Activated CD4-positive, alpha-beta memory T cell treated with anti-CD3 and anti-CD28 coated beads for 36 hours (primary cell): ENCODE results near the gene SLC4A1. TPM values are rescaled to one million over a fixed set of nuclear protein-coding genes. Genes with fewer than 3 reads are reported as not detected.

Experiments
- CTCF ChIA-PET: fragments of 350-600 bp; sonication (Branson Sonifier 250); formaldehyde crosslinking; loops from one replicate; lab custom pipeline; 2021; ENCODE audit warnings: antibody characterized with exemption, inconsistent platforms; lab: Charles Lee
- POLR2A ChIA-PET: fragments of 350-600 bp; sonication (Branson Sonifier 250); formaldehyde crosslinking; loops from one replicate; lab custom pipeline; 2021; ENCODE audit warnings: antibody characterized with exemption; lab: Charles Lee
- DNase-seq: peaks from one replicate; pipeline ENCODE4 v3.0.0-alpha.2; 2020
- H3K27ac Mint-ChIP-seq: one replicate; pipeline ENCODE4 v1.8.0; 2021; ENCODE audit warnings: mixed read lengths
- H3K27me3 Mint-ChIP-seq: one replicate; pipeline ENCODE4 v1.8.0; 2021; ENCODE audit warnings: mixed read lengths
- H3K36me3 Mint-ChIP-seq: one replicate; pipeline ENCODE4 v1.8.0; 2021; ENCODE audit warnings: mixed read lengths
- H3K4me1 Mint-ChIP-seq: one replicate; pipeline ENCODE4 v1.8.0; 2021; ENCODE audit warnings: low read depth, mixed read lengths
- H3K4me3 Mint-ChIP-seq: one replicate; pipeline ENCODE4 v1.8.0; 2021; ENCODE audit warnings: mild to moderate bottlenecking, mixed read lengths
- H3K9me3 Mint-ChIP-seq: one replicate; pipeline ENCODE4 v1.8.0; 2021; ENCODE audit warnings: mixed read lengths
- intact Hi-C: fragments of 100-400 bp; cut with micrococcal nuclease; formaldehyde crosslinking; loops from one replicate; pipeline ENCODE4 v1.15.1; 2023
- total RNA-seq, 2 experiments: library from RNA; stranded (reverse); gene quantifications; one replicate each; pipeline ENCODE4 v1.2.3, GENCODE V29; 2021

Gene SLC4A1
- total RNA-seq, 2 experiments from 2014 or later: not detected

DNA sequence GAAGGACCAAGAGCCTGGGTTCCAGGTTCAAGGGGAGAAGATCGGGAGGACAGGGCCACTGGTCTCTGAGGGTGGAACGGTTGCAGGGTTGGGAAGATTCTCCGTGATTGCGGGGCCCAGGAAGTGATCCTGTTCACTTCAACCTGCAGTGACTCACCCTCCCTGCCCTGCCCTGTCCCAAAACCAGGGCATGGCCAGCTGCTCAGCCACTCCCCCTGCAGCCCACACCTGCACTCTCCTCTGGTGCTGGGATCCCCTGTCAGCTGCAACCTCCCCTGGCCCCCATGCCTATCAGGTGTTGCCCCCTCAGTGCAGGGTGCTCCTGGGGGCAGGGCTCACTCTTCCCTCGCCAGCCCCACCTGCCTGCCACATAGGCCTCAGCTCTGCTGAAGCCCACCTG is 41.5 kb upstream of the SLC4A1 start:
- intact Hi-C loops: loop anchor here (2.0 kb wide), 1 partner anchor 15 kb away; the partner anchor contains the start of gene SLC25A39
- peak overlapping the region; percentile 23 for H3K4me3 Mint-ChIP-seq
- H3K4me1 Mint-ChIP-seq: peaks cover 7% of the 10 kb centered on the region
- no peaks in the 10 kb centered on the region for H3K36me3 Mint-ChIP-seq
- no peak for DNase-seq
- POLR2A ChIA-PET: no interaction called here
- peaks cover 27% of the 10 kb centered on the region for H3K27me3 Mint-ChIP-seq
- H3K9me3 Mint-ChIP-seq: no peaks in the 10 kb centered on the region
- CTCF ChIA-PET: interaction anchor here (1.3 to 1.6 kb wide), 2 partner anchors 21 kb away, joined by 3 read pairs; no protein-coding TSS in a partner anchor
- H3K27ac Mint-ChIP-seq: no peak overlapping the region

GRCh38 chr17:44308865-44309264 is 40.9 kb upstream of the SLC4A1 start:
- Mint-ChIP-seq H3K9me3 (no peaks in the 10 kb centered on the region), H3K36me3 (peaks cover 1% of the 10 kb centered on the region), H3K27me3 (peaks cover 23% of the 10 kb centered on the region), H3K4me3 (peak overlapping the region; percentile 23), H3K4me1 (peaks cover 7% of the 10 kb centered on the region), H3K27ac (no peak overlapping the region)
- CTCF ChIA-PET: interaction anchor here (0.8 to 1.3 kb wide), 3 partner anchors 22 to 99 kb away, joined by 3 to 6 read pairs (median 3); partner anchors contain the start of gene GRN
- no peak for DNase-seq
- intact Hi-C loops: loop anchor here (2.0 kb wide), 1 partner anchor 16 kb away; the partner anchor contains the start of gene SLC25A39
- POLR2A ChIA-PET: no interaction called here

DNA sequence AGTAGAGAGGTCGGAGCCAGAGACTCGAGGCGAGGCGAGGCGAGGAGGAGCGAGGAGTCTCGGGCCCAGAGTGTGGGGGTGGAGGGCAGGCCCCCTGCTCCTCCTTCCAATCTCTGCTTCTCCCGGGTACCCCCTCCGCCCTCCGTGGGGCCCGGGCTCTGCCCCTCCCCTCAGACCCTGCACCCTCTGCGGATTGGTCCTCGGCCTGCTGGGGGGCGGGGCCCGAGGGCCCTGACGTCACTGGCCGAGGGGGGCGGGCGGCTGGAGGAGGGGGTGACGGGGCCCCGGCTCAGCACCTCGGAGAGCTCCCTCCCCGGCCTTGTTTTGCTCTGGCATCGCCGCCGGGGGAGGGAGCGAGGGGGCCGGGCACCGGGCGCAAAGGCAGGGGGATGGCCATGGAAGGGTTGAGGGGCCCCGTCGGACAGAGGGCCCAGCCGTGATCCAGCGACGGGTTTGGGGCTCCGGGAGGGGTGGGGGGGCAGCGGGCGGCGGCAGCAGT is 40.4 kb upstream of the SLC4A1 start, which contains the start of gene RUNDC3A:
Gene RUNDC3A, plus strand, starts transcription at position 282 of the 499 bp plus-strand sequence. CDS start 232 bp downstream, outside the sequence.
- Mint-ChIP-seq H3K27me3 (peaks cover 22% of the 10 kb centered on the region), H3K4me3 (peak within 1 kb of the TSS; percentile 23), H3K36me3 (peaks cover 1% of the 10 kb centered on the region), H3K9me3 (no peaks in the 10 kb centered on the region), H3K27ac (no peak within 1 kb of the TSS), H3K4me1 (peaks cover 7% of the 10 kb centered on the region)
- CTCF ChIA-PET: interaction anchor here (0.7 to 1.3 kb wide), 4 partner anchors 16 to 98 kb away, joined by 3 to 6 read pairs (median 3); partner anchors contain the start of genes GRN and SLC25A39
- DNase-seq: peak; percentile 88
- intact Hi-C loops: loop anchor here (2.0 kb wide), 1 partner anchor 16 kb away; the partner anchor contains the start of gene SLC25A39
- POLR2A ChIA-PET: no interaction called here

- Mint-ChIP-seq H3K27me3 (peaks cover 24% of the 10 kb centered on the region), H3K36me3 (peaks cover 1% of the 10 kb centered on the region), H3K4me3 (no peak overlapping the region), H3K4me1 (peaks cover 7% of the 10 kb centered on the region), H3K27ac (no peak overlapping the region), H3K9me3 (no peaks in the 10 kb centered on the region)
- ChIA-PET CTCF (interaction anchor here (0.7 to 1.1 kb wide), 4 partner anchors 17 to 98 kb away, joined by 3 to 6 read pairs (median 3); partner anchors contain the start of genes GRN and SLC25A39), POLR2A (no interaction called here)
- DNase-seq: no peak
- intact Hi-C loops: loop anchor here (2.0 kb wide), 1 partner anchor 17 kb away; the partner anchor contains the start of gene SLC25A39
Observed at GRCh38 chr17:44307387-44308186, 39.7 kb upstream of the SLC4A1 start.

DNA sequence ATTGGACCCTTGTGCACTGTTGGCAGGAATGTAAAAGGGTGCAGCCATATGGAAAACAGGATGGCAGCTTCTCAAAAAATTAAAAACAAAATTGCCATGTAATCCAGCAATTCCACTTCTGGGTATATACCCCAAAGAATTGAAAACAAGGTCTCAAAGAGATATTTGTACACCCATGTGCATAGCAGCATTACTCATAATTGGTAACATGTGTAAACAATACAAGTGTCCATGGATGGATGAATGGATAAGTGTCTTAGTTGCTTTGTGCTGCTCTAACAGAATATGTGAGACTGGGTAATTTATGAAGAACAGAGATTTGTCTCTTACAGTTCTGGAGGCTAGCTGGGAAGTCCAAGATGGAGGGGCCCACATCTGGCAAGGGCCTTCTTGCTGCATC is 36.7 kb upstream of the SLC4A1 start:
- intact Hi-C loops: no loop called here
- ChIA-PET POLR2A (no interaction called here), CTCF (no interaction called here)
- H3K27ac Mint-ChIP-seq: no peak overlapping the region
- peaks cover 31% of the 10 kb centered on the region for H3K27me3 Mint-ChIP-seq
- H3K9me3 Mint-ChIP-seq: no peaks in the 10 kb centered on the region
- H3K4me3 Mint-ChIP-seq: no peak overlapping the region
- H3K36me3 Mint-ChIP-seq: peaks cover 1% of the 10 kb centered on the region
- DNase-seq: no peak
- peaks cover 7% of the 10 kb centered on the region for H3K4me1 Mint-ChIP-seq

DNA sequence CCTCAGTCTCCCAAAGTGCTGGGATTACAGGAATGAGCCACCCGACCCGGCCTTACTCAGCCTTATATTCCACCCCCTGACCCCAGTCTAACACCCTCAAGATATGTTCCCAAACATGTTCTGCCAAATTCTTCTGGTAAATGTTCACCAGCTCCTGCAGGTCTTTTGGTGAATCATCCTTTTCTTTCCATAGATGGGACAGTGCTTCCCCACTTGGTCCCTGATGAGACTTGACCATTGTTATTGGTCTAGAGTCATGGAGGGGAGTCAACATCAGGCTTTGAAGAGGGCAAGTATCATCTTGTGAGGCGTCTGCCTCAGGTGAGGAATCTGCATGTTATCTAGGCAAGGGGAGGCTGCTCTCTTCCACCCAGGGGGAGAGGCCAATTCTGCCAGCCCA is 30.0 kb upstream of the SLC4A1 start:
- intact Hi-C loops: no loop called here
- H3K27me3 Mint-ChIP-seq: peaks cover 11% of the 10 kb centered on the region
- no peak for DNase-seq
- H3K27ac Mint-ChIP-seq: no peak overlapping the region
- H3K36me3 Mint-ChIP-seq: no peaks in the 10 kb centered on the region
- ChIA-PET CTCF (no interaction called here), POLR2A (no interaction called here)
- no peaks in the 10 kb centered on the region for H3K4me1 Mint-ChIP-seq
- no peaks in the 10 kb centered on the region for H3K9me3 Mint-ChIP-seq
- H3K4me3 Mint-ChIP-seq: no peak overlapping the region

- CTCF ChIA-PET: interaction anchor here (1.3 kb wide), 1 partner anchor 70 kb away, joined by 3 read pairs; the partner anchor contains the start of gene FAM171A2
- peak; percentile 15 for DNase-seq
- H3K27ac Mint-ChIP-seq: no peak overlapping the region
Observed at GRCh38 chr17:44293509-44294226, 25.7 kb upstream of the SLC4A1 start.

DNA sequence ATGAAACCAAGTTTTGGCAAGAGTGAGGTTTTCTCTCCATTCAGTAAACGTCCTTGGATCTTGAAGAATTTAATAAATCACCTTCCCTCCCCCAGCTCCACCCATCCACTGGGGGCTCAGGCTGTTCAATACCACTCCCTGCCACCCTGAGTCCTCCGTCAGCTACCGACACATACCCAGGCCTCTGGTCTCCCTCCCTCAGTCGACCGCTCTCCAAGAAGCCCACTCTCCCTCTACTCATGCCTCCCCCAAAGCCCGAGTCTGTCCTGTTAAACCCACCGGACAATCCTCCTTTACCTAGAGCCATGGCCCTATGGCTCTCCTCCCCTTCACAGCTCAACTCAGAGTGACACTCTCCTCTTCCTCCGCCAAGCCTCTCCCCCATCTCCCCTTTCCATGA is 19.7 kb upstream of the SLC4A1 start:
- ChIA-PET POLR2A (interaction anchor here (0.7 kb wide), 1 partner anchor 12 kb away, joined by 3 read pairs; no protein-coding TSS in a partner anchor), CTCF (interaction anchor here (1.0 kb wide), 1 partner anchor 78 kb away, joined by 3 read pairs; no protein-coding TSS in a partner anchor)
- no peaks in the 10 kb centered on the region for H3K9me3 Mint-ChIP-seq
- H3K27me3 Mint-ChIP-seq: peaks cover 7% of the 10 kb centered on the region
- H3K36me3 Mint-ChIP-seq: no peaks in the 10 kb centered on the region
- H3K27ac Mint-ChIP-seq: no peak overlapping the region
- no peaks in the 10 kb centered on the region for H3K4me1 Mint-ChIP-seq
- no peak for DNase-seq
- intact Hi-C loops: no loop called here
- H3K4me3 Mint-ChIP-seq: no peak overlapping the region

More at GRCh38 chr17:44293509-44294226, 25.7 kb upstream of the SLC4A1 start:
- intact Hi-C loops: no loop called here
- Mint-ChIP-seq H3K9me3 (no peaks in the 10 kb centered on the region), H3K4me3 (no peak overlapping the region), H3K27me3 (peaks cover 6% of the 10 kb centered on the region), H3K4me1 (no peaks in the 10 kb centered on the region), H3K36me3 (no peaks in the 10 kb centered on the region)
- POLR2A ChIA-PET: no interaction called here

- Mint-ChIP-seq H3K9me3 (no peaks in the 10 kb centered on the region), H3K27me3 (peaks cover 10% of the 10 kb centered on the region), H3K36me3 (no peaks in the 10 kb centered on the region), H3K27ac (no peak overlapping the region), H3K4me1 (peaks cover 7% of the 10 kb centered on the region), H3K4me3 (no peak overlapping the region)
- no peak for DNase-seq
- ChIA-PET POLR2A (no interaction called here), CTCF (no interaction called here)
- intact Hi-C loops: no loop called here
Observed at GRCh38 chr17:44284024-44284400, 16.1 kb upstream of the SLC4A1 start.

DNA sequence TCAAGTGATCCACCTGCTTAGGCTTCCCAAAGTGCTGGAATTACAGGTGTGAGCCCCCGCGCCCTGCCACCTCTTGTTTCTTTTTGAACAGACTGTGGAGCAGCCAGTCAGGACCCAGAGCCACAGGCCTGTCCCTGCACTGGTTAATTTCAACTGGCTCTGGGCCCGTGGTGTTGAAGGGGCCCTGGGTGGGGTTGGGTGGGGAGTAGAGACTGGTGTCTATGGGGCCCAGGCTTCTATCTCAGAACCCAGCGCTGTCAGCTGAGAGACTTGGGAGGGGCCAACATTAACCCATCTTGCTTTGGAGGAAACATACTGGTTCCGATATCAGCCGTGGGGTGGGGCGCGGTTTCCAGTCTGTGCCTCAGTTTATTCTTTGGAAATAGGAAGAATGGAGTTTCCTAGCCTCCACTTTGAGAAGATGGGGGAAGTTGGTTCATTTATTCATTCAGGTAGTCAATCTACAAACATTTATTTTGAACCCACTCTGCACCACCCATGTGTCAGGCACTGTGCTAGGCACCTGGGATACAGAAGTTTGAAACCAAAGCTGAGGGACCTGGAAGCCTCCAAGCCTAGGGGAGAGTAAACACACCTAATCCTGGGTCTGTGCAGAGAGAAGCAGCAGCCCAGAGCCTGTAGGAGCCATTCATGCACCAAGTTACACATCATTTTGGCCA is 15.5 kb upstream of the SLC4A1 start:
- CTCF ChIA-PET: no interaction called here
- Mint-ChIP-seq H3K27ac (no peak overlapping the region), H3K4me3 (no peak overlapping the region), H3K9me3 (no peaks in the 10 kb centered on the region), H3K36me3 (no peaks in the 10 kb centered on the region), H3K4me1 (peaks cover 7% of the 10 kb centered on the region), H3K27me3 (peaks cover 10% of the 10 kb centered on the region)
- no peak for DNase-seq
- POLR2A ChIA-PET: interaction anchor here (0.7 kb wide), 1 partner anchor 41 kb away, joined by 4 read pairs; the partner anchor contains the start of gene SLC25A39
- intact Hi-C loops: no loop called here

GRCh38 chr17:44282264-44282663 is 14.3 kb upstream of the SLC4A1 start:
- Mint-ChIP-seq H3K27me3 (peaks cover 6% of the 10 kb centered on the region), H3K4me3 (no peak overlapping the region), H3K4me1 (peaks cover 7% of the 10 kb centered on the region), H3K9me3 (no peaks in the 10 kb centered on the region), H3K27ac (no peak overlapping the region), H3K36me3 (no peaks in the 10 kb centered on the region)
- intact Hi-C loops: no loop called here
- DNase-seq: no peak
- ChIA-PET CTCF (interaction anchor here (0.7 kb wide), 1 partner anchor 365 kb away, joined by 4 read pairs; no protein-coding TSS in a partner anchor), POLR2A (no interaction called here)
